CD4-positive, alpha-beta T cell treated with Interferon alpha-2 for 1 hour (primary cell): ENCODE data around the gene SPECC1L.
A peak's percentile ranks its signal among the peaks of the same experiment; 100 is the strongest.

Source experiments
- DNase-seq, 2 donors: peaks; one replicate each; pipeline ENCODE4 v3.0.0-alpha.2; 2020 to 2022

The SPECC1L gene

DNA sequence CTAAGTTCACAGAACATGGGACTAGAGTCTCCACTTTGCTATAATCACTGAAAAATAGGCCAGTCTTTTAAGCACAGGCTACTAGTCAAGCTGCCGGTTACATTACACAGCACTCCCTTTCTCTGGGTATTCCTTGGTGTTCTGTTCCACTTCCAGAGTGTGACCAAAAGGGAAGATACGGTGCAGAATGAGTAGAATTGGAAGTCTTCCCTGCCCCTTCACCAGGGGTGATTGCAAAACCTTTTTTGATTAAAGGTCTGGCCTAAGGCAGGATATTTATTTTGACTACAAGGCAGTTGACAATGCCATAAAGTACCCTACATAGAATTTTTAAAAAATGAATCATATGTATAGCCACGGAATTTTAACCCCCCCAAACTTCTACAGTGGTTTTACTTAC lies 97.2 kb downstream of the SPECC1L start:
- DNase-seq, result no peak

DNA sequence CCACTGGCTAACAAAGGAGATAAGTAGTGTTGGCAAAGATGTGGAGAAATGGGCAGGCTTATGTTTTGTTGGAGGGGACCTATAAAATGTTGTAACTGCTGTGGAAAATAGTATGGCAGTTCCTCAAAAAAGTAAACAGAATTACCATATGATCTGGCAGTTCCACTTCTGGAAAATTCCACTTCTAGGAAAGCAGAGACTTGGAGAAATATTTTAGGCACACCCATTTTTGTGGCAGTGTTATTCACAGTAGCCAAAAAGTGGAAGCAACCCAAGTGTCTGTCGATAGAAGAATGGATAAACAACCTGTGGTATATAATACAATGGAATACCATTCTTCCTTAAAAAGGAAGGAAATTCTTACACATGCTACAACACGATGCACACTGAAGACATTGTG lies 99.8 kb downstream of the SPECC1L start:
- no peak for DNase-seq

DNA sequence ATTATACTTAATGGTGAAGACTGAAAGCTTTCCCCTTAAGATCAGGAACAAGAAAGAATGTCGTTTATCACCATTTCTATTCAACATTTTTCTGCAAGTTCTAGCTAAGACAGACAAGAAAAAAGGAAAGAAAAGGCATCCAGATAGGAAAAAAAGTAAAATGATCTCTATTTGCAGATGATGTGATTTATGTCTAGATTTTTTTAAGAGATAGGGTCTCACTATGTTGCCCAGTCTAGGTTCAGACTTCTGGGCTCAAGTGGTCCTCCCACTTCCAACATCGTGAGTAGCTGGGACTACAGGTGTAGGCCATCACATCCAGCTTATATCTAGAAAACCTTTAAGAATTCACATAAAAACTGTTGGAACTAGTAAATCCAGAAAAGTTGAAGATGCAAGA lies 105.4 kb downstream of the SPECC1L start:
- DNase-seq, result no peak

DNA sequence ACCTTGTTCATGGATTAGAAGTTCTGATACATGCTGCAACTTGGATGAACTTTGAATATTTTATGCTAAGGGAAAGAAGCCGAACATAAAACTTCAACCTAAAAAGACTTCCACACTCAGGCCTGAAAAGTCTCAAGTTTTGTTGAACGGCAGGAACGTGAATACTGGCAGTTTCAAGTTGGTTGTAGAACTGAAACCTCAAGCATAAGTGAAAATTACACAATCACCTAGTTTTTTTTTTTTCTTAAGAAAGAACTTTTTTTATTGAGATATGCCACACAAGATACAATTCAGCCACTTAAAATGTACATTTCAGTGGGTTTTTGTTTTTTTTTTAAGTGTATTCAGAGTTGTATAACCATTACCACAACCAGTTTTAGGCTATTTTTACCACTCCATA lies 106.0 kb downstream of the SPECC1L start:
- no peak for DNase-seq

DNA sequence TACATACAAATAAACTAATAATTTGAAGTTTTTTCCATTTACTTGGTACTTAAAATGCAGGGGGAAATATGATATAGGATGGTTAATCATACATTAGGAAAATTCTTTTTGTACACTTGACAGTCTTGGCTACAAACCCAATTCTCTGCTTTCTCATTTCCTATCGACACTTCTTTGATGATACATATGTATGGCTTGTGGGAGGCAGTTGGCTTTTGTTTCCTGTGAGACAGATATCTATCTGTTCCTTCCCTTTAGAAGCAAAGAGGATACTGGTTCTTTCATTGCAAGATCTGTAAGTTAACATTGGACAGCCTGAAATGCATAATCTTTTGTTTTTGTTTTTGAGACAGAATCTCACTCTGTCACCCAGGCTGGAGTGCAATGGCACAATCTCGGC lies 108.9 kb downstream of the SPECC1L start:
- peak in 1 of 2 donors; percentile 8 for DNase-seq

DNA sequence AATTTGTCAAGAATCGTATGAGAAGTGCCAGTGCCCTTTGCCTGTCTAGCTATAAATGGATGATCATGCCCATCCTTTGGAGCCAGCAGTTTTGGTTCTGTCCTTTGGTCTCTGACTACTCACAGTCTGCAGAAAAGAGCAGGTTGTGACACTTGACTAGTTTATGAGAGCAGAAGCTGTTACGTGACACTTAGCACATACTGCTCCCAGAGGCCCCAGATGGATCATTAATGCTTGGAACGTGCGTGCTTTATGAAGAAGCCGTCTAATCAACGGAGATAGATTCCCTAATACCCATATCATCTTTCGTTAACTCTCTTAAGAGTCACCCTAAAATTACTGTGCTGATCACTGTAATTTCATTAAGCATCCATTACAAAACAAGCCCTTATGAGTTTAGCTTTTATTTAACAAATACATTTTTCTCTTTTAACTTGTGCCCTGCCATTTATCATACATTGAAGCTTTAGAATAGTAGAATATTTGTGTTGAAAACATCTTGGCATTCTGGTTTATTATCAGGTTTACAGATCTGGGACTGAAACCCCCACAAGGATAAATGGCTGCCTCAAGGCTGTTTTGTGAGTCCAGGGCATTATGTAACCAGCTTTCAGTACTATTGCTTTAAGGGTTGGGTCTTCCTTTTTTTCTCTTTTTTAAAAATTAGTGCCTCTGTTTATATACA lies 109.7 kb downstream of the SPECC1L start:
- DNase-seq, result no peak

DNA sequence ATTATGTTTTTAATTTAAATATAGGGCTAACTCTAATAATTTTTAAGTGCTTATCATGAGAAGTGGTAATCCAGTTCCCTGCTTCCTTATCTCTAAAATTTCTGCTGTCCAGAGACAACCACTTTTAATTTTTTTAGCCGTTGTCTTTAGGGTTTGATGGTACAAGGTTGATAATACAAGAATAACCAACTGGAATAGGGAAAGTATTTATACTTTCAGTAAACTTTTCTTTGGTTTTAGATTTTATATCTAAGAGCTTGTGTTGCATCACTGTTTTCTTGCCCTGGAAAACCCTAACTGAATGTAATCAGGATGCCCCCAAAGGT lies 110.2 kb downstream of the SPECC1L start:
- DNase-seq, result no peak

DNA sequence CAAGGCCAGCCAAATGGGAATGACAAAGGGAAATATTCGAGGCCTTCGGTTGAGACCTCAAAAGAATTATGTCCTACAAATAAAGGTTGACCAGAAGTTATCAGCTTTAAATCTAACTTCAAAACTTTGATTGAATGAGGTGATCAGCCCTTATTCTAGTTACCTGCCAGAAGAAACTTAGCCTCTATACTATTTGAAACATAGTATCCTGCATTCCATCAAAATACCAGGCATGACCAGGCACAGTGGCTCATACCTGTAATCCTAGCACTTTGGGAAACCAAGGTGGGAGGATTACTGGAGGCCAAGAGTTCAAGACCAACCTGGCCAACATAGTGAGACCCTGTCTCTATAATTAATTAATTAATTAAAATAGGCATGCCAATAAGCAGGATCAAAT lies 112.4 kb downstream of the SPECC1L start:
- no peak for DNase-seq

DNA sequence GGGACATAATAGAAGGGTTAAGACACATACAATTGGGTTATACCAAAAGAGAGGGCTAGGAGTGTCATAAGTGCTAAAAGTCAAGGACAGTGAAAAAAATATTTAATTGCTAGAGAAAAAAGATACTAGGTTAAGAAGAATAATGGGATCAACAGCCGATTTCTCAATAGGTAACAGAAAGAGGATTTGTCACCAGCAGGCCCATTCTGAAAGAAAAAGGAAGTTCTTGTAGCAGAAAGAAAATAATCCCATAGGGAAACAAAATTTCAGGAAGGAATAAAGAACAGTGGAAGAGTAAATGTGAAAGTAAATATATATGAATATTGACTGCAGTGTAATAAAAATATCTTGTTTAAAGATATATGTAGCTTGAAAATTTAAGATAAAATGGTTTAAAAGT lies 113.5 kb downstream of the SPECC1L start:
- no peak for DNase-seq

DNA sequence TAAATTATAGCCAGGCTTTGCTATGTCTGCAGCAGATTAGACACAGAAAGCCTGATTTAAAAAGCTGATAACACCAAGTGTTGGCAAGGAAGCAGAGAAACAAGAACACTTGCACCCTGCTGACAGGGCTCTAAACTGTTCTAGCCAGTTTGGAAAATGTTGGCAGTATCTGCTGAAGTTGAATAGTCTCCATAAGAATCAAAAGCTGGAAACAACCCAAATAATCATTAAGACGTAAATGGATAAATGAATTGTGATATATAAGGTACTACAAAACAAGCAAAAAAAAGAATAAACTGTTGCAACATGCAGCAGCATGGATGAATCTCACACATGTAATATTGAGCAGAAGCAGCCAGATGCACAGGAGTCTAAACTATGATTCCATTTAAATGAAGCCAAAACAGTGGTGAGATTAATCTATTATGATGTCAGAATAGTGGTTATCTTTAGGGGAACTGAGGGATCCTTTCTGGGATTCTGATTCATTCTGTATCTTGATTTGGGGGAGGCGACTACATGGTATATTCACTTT lies 116.4 kb downstream of the SPECC1L start:
- DNase-seq, result no peak

DNA sequence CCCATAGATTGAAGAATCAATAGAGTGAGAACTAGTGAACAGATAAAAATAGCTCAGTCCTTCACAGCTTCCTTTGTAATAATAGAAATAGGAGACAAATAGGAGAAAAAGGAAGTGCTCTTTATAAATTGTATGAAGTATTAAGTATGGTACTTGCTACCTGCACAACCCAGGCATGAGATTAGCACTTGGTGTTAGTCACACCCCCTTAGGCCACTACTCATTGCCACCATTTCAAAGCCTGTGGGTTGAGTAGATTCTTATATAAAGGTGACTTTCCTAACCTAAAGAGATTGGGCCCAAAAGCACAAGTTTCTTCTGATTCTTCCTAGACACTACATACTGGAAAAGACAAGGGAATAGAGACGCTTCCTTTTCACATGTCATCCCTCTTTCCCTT lies 119.0 kb downstream of the SPECC1L start:
- no peak for DNase-seq

DNA sequence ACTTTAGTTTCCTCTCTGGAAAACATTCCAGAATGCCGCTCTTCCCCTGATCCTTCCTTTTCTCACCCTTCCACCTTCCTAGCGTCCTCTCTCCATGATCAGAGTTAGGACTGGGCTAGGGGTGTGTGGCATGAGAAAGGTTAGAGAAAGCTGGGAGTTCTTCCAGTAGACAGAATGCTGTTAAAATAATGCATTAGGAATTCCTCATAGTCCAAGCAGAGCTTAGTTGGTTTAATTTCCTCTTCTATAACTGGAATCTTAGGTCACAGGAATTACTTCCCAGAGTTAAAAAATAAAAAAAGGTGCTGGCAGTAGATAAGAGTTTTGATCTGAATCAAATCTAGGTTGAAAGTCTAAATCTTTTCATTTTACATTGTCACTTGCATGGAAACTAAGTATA lies 119.5 kb downstream of the SPECC1L start:
- DNase-seq, result no peak

DNA sequence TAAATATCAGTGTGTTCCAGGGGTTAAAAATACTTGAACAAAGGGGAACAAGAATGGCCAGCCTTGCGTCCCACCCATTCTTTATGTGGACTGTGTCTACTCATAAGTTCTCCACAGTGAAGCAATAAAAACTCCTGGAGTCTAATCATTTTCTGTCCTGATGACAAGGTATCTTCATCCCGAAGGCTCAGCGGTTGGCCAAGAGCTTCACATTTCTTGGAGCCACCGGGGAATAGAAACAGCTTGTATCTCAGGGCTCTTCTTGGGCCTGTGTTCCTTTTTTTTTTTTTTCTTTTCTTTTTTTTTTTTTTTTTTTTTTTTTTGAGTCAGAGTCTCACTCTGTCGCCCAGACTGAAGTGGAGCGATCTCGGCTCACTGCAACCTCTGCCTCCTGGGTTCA lies 119.9 kb downstream of the SPECC1L start:
- DNase-seq, result no peak

DNA sequence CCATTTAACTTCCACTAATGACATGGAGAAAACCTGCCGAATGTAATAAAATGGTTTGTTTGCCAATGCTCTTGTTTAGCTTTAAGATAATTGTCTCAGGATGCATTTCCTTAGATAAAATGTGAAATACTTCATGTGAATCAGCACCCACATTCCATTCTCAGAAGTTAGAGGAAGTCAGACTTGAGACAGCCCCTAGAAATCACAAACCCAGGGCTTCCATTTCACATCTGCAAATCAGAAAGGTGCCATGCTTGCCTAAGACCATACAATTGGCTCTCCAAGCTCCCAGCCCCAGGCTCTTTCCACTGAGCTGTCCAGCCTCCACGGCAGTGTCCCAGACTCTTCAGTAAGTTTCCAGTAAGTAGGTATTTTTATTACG lies 121.2 kb downstream of the SPECC1L start:
- DNase-seq, result no peak

DNA sequence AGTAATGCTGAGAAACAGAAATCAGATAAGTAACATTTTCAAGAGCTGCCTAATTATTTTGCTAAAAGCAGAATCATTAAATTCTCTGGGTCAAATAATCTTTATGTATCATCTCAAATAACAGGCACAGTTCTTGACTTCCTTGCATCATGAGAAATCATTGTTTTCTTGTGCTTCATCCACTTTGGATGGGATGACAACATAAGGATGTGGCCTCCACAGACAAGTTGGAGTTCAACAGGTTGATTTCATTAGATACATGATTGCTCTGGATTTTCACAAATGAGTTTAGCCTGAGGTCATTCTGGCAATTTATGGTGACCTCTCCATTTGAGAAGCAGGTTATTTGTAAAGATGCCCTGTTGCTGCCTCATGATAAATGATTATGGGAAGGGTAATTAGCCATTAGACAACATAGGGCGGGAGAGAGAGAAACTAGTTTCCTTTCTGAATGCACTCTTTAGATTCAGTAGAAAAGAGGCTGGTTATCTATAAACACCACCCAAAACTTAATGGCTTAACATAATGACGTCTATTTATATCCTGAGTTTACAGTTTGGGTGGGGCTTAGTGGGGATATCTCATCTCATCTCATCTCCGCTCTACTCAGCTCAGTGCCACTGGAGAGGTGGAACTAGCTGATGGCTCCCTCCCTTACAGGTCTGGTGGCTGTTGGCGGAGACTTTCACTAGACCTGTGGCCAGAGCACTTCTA lies 121.7 kb downstream of the SPECC1L start:
- no peak for DNase-seq

DNA sequence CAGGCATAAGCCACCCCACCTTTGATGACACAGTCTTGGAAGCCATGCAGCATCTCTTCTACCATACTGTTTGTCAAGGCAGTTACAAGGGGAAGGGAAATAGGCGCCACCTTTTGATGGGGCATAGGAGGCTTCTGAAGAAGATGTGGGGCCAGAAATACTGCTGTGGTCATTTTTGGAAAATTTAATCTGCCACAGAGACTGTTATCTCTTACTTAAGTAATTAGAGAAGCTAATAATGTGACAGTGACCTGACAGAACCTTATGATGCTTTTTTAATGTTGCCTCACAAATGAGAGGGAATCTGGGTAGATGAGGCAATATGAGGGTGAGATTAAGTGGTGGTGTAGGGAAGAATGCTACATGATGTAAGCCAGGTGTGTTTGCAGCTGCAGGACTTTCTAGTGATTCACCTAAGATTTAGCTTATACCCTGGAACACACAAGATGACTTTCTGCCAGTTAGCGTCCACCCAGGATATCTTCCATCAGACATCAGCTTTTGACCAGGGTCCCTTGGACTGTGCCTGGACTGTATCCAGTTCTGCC lies 122.5 kb downstream of the SPECC1L start:
- no peak for DNase-seq

DNA sequence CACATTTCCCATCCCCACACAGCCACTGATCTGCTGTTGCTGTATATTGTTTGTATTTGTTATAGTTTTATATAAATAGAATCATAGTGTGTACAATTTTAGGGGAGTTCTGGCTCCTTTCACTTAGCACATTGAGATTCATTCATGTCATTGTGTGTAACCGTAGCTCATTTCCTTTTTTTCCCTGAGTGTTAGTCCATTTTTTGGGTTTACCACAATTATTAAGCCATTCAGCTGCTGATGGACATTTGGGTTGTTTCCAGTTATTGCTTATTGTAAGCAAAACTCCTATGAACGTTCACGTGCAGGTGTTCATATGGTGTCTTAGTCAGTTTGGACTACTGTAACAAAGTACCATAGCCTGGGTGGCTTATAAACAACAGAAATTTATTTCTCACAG lies 123.2 kb downstream of the SPECC1L start:
- DNase-seq, result no peak

DNA sequence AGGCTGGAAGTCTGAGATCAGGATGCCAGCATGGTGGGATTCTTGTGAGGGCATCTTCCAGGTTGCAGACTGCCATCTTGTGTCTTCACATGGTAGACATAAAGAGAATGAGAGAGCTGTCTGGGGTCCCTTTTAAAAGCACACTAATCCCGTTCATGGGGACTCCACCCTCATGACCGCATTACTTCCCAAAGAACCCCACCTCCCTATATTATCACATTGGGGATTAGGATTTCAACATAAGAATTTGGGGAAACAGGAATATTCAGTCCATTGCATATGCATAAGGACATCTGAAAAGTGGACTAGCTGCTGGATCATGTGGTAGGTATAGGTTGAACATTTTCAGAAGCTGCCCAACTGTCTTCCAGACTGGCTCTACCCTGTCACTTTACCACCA lies 123.6 kb downstream of the SPECC1L start:
- no peak for DNase-seq

DNA sequence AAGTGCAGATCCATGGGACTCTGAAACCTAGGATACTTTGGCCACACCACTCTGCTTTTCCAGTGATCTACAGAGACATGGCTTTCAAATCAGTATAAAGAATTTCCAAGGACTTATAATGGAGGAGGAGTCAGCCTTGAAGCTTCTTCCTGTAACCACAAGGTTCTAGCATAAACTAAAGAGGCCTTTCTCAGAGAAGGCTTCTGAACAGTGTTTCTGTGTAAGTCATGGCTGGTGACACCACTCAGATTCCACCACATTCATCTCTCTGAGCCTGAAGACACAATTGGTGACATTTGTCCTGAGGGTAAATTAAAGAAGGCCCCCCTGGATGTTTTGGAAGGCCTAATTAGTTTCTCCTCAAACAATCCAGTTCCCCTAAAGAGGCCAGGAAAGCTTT lies 127.8 kb downstream of the SPECC1L start:
- no peak for DNase-seq

DNA sequence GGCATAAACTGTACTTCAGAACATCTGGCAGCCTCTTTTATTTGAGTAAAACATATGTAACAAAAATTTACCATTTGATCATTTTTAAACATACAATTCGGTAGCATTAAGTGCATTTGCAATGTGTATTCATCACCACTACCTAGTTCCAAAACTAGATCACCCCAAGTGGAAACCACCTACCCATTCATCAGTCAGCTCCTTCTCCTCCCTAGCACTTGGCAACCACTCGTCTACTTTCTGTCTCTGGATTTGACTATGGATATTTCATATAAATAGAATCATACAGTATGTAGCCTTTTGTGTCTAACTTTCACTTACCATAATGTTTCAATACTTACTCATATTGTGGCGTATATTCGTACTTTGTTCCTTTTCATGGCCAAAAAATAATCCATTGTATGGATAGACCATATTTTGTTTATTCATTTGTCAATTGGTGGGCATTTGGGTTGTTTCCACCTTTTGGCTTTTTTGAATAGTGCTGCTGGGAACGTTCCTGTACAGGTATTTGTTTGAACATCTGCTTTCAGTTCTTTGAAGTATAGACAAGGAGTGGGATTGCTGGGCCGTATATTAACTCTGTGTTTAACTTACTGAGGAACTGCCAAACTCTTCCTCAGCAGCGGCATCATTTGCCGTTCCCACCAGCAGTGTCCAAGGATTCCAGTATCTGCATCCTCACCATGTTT lies 129.5 kb downstream of the SPECC1L start:
- no peak for DNase-seq

DNA sequence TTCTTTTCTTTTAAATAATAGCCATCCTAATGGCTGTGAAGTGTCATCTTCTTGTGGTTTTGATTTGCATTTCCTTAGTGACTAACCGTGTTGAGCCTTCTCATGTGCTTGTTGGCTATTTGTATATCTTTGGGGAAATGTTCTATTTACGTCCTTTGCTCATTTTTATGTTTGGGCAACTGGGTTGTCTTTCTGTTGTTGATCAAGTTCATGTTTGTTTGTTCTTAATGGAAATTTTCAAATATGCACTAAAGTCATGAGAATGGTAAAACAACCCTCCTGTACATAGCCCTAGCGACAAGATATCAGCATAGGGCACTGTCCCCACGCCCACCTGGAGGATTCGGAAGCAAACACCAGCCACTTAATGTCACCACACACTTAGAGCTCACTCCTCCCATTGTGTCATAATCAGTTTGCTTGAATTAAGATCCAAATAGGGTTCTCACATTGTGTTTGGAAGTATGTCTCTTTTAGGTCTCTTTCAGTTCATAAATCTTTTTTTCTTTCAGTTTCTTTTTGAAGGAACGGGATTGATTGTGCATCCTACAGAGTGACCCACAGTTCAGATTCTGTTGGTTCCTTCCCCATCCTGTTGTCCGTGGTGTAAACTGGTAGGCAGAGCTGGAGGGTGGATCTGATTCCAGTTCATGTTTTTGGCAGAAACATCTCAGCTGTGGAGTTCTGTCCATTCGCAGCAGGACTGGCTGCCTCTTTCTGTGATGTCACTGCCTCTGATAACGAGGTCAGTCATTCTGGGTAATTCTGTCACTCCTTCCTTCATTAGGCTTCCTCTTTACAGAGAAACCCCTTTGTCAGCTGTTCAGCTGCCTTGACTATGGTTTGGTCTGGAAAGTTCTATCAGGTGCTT lies 130.3 kb downstream of the SPECC1L start:
- peak; percentile 19 to 34 for DNase-seq

DNA sequence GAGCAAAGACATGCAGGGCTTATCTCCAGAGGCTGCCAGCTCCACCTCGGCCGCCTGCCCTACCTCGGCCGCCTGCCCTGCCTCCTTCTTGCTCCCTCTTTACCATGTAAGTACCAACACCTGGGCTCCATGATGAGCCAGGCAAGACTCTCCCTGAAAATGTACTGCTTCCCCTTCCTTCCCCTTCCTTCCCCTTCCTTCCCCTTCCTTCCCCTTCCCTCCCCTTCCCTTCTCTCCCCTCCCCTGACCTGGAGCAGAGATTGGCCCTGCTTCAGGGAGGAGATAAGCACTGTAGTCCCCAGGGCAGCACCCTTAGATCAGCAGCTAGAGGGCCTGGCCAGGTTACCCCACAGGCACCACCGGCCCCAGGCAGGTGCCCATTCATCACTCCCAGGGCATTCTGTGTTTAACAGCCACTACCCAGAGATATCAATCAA lies 131.3 kb downstream of the SPECC1L start:
- no peak for DNase-seq
